Germinal center (tissue), 1 donor: Measurements from ENCODE around the gene IFI35.
"Not testable (repeated sequence)": the region's sequence is repeated elsewhere in the genome, so short reads cannot be mapped to it uniquely, and the experiment has no call there.

Experiments used
- DNase-seq: peaks from one replicate; pipeline ENCODE4 v3.0.0; 2012; ENCODE audit warnings: mixed read lengths, low spot score

Gene IFI35

GRCh38 chr17:43006639-43007551 is at the start of gene IFI35:
Gene IFI35, plus strand, starts transcription at chr17:43006784. Its CDS starts 164 bp downstream, at chr17:43006948.
- DNase-seq: peak; percentile 83

GRCh38 chr17:42964161-42964932 is 42.2 kb upstream of the IFI35 start, which contains the start of gene AARSD1:
Gene AARSD1, minus strand, starts transcription at chr17:42964454. Its CDS starts 14 bp downstream, at chr17:42964440.
- DNase-seq: peak; percentile 87

DNA sequence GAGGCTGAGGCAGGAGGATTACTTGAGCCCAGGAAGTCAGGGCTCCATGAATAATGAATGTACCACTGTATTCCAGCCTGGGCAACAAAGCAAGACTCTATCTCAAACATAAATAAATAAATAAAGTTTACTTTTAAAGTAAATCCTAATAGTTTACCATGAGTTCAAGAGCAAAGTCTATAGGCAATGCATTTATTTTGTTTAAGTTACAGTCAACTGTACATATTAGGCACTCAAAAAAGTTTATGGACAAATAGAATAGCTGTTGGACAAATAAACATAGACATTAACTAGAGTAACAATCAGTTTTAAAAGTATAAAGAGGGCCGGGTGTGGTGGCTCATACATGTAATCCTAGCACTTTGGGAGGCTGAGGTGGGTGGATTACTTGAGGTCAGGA is 38.7 kb upstream of the IFI35 start:
- no peak for DNase-seq

- DNase-seq: no peak
Measured at GRCh38 chr17:42969001-42969581, 37.5 kb upstream of the IFI35 start.

DNA sequence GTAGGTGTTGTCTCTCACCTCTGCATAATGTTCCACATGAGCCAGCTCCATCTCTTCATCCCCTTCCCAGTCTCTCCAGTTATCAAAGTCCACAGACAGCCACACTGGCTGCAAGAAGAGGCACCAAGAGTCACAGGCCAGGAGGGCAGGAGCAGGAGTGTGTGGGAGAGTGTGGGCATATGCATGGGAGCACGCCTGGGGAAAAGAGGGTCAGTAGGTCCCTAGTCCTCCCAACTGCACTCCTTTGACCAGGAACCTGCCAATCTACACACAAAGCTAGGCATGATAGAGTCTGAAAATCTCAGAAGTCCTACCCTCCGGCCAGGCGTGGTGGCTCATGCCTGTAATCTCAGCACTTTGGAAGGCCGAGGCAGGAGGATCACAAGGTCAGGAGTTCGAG is 35.0 kb upstream of the IFI35 start:
- DNase-seq: no peak

DNA sequence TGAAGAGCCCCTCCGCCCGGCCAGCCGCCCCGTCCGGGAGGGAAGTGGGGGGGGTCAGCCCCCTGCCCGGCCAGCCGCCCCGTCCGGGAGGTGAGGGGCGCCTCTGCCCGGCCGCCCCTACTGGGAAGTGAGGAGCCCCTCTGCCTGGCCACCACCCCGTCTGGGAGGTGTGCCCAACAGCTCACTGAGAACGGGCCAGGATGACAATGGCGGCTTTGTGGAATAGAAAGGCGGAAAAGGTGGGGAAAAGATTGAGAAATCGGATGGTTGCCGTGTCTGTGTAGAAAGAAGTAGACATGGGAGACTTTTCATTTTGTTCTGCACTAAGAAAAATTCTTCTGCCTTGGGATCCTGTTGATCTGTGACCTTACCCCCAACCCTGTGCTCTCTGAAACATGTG is 33.3 kb upstream of the IFI35 start:
- not testable (repeated sequence) for DNase-seq

DNA sequence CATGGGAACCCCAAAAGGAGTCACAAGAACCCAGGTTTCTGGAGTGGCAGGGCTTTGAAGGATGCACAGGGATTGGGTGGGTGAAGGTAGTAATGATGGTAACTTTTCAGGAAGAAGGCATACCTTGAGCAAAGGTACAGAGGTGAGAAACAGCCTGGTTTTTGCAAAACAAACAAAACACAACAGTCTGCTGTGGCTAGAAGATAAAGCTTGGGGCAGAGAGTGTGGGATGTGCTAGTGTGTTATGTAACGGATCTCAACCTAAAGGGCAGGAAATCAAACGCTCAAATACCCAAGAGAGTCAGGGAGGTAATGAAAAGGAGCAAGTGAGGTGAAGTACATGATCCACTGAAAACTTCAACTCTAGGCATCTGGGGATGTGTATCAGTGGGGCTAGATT is 31.3 kb upstream of the IFI35 start:
- DNase-seq: no peak

DNA sequence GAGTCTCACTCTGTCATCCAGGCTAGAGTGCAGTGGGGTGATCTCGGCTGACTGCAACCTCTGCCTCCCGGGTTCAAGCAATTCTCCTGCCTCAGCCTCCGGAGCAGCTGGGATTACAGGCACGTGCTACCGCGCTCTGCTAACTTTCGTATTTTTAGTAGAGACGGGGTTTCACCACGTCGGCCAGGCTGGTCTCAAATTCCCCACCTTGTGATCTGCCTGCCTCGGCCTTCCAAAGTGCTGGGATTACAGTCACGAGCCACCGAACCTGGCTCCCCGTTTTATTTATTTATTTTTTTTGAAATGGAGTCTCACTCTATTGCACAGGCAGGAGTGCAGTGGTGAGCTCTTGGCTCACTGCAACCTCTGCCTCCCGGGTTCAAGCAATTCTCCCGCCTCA is 30.9 kb upstream of the IFI35 start:
- DNase-seq: not testable (repeated sequence)

GRCh38 chr17:42979511-42980273 is 26.9 kb upstream of the IFI35 start, which contains the start of gene PTGES3L:
Gene PTGES3L, minus strand, starts transcription at chr17:42980080. Its CDS starts 27 bp downstream, at chr17:42980053.
- DNase-seq: peak; percentile 55

DNA sequence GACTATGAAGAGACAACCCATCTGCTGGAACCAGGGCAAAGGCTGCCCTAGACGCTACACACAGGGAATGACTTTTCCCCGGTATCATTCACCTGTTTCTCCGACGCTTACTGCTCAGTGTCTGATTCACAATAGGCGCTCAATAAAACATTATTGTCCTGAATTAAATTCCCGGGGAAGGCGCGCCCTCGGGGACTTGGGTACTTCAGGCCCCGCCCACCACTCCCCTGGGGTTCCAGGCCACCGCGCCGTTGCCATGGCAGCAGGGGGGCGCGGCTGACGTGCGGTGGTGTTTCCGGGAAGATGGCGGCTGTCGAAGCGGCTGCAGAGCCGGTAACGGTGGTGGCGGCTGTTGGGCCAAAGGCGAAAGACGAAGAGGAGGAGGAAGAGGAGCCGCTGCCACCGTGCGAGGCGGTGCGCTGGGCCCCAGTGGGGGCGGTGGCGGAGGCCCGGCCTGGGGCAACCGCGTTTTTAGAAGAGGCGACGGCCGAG is 26.3 kb upstream of the IFI35 start, which contains the start of gene RUNDC1:
Gene RUNDC1 (plus strand): TSS at position 292 of the 492 bp plus-strand sequence. CDS start 12 bp downstream, at position 304.
- peak; percentile 95 for DNase-seq

DNA sequence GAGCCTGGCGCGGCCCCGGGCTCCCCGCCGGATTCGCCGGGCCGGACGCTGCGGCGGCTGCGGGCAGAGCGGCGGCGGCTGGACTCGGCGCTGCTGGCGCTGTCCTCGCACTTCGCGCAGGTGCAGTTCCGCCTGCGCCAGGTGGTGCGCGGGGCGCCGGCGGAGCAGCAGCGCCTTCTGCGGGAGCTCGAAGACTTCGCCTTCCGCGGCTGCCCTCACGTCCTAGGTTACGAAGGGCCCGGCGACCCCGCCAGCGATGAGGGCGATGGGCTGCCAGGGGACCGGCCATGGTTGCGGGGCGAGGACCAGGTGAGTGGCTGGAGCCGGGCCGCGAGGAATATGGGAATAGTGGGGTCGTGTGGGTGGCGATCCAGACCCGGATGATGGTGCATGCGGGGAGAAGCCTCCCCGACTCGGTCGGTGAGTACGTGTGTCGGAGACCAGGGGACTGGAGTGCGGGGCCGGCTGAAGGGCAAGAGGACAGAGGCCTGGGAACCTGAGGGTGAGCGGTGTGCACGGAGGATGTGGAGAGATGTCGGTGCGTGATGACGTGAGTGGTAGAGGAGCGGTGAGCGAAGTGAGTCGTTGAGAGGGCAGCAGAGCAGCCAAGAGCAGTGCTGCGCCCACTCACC is 25.7 kb upstream of the IFI35 start:
- DNase-seq: peak; percentile 79

DNA sequence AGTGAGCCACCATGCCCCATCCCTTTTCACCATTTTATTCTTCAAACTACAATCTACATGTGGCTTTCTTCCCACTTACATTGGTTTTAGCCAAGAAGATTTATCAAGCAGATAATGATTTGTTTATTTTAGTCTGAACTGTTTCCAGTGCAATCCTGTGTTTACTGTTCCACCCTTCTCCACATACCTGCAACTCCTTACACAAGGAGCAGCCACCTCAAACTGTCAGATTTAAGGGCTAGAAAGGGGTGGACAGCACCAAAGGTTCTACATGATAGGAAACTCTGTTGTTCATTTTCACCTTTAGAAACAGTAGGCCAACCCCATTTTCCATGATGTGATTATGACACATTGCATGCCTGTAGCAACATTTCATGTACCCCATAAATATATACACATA is 24.3 kb upstream of the IFI35 start:
- no peak for DNase-seq

GRCh38 chr17:42985225-42985624 is 21.4 kb upstream of the IFI35 start:
- peak; percentile 76 for DNase-seq

DNA sequence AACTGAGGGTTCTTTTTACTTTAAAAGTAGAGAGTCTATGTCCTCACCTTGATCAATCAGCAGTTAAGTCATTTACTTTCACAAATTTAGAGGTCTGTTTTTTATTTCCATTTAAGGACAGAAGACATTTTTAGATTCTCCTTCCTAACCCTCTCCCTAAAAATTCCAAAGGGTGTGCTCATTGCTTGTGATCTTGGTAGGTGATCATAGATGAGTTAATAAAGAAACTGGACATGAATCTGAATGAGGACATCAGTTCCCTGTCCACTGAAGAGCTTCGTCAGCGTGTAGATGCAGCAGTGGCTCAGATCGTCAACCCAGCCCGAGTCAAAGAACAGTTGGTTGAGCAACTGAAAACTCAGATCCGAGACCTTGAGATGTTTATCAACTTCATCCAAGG is 17.4 kb upstream of the IFI35 start:
- DNase-seq: no peak

GRCh38 chr17:42989726-42990652 is 16.6 kb upstream of the IFI35 start:
- DNase-seq: no peak

DNA sequence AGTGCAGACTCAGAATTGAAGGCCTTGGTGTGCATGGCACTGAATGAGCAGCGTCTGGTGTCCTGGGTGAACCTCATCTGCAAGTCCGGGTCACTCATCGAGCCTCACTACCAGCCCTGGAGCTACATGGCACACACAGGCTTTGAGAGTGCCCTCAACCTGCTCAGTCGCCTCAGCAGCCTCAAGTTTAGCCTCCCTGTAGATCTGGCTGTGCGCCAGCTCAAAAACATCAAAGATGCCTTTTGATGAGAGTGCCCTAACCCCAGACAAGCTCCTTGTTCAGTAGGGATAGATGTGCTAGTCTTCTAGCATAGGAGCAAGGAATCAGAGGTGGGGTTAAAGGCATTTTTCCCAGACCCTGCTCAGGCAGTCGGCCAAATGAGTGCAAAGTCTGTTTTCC is 15.1 kb upstream of the IFI35 start:
- DNase-seq: no peak

GRCh38 chr17:42992872-42993271 is 13.7 kb upstream of the IFI35 start:
- no peak for DNase-seq

GRCh38 chr17:42993913-42994312 is 12.7 kb upstream of the IFI35 start:
- not testable (repeated sequence) for DNase-seq

GRCh38 chr17:42997390-42997983 is 9.1 kb upstream of the IFI35 start:
- no peak for DNase-seq
